ENCODE measurements around the gene OSER1. TPM values are rescaled to one million over a fixed set of nuclear protein-coding genes. Genes with fewer than 3 reads are reported as not detected.

Gene OSER1
- total and polyA plus RNA-seq, 2 donors, result 28.4 to 56.7 TPM

- Histone ChIP-seq H3K27ac (ENCODE audit: low read depth in 1 of 2, low read length in 1 of 2) (peak overlapping the region; percentile 86 to 90), H3K4me3 (ENCODE audit: low read length in 2 of 2) (no peak overlapping the region), H3K36me3 (ENCODE audit: control insufficient read depth in 2 of 2, insufficient read depth in 2 of 2, low read length in 1 of 2) (no peaks in the 10 kb centered on the region), H3K27me3 (ENCODE audit: control insufficient read depth in 2 of 2, insufficient read depth in 1 of 2, low read length in 1 of 2) (no peaks in the 10 kb centered on the region), H3K9me3 (ENCODE audit: control insufficient read depth in 2 of 2, insufficient read depth in 1 of 2, low read length in 1 of 2) (no peaks in the 10 kb centered on the region), H3K4me1 (ENCODE audit: control insufficient read depth in 2 of 2, insufficient read depth in 2 of 2, low read length in 2 of 2) (peaks cover 20 to 39% of the 10 kb centered on the region in 2 donors)
- DNase-seq (ENCODE audit: low read depth in 6 of 9, low spot score in 9 of 9), result no peak
- WGBS, result 90% methylated on average over 6 of the region's 6 CpGs
Measured at GRCh38 chr20:44219791-44220190, 9.2 kb upstream of the OSER1 start.

- no peaks in the 10 kb centered on the region for H3K36me3 ChIP-seq (ENCODE audit: control insufficient read depth in 2 of 2, insufficient read depth in 2 of 2, low read length in 1 of 2)
- H3K9me3 ChIP-seq (ENCODE audit: control insufficient read depth in 2 of 2, insufficient read depth in 1 of 2, low read length in 1 of 2), result no peaks in the 10 kb centered on the region
- H3K4me1 ChIP-seq (ENCODE audit: control insufficient read depth in 2 of 2, insufficient read depth in 2 of 2, low read length in 2 of 2), result peaks cover 20 to 39% of the 10 kb centered on the region in 2 donors
- no peaks in the 10 kb centered on the region for H3K27me3 ChIP-seq (ENCODE audit: control insufficient read depth in 2 of 2, insufficient read depth in 1 of 2, low read length in 1 of 2)
- DNase-seq (ENCODE audit: low read depth in 6 of 9, low spot score in 9 of 9), result peak in 5 of 9 donors; percentile 13 to 73 (median 19)
- no peak overlapping the region for H3K4me3 ChIP-seq (ENCODE audit: low read length in 2 of 2)
- 54% methylated on average over 5 of the region's 5 CpGs for WGBS
- peak overlapping the region; percentile 86 to 90 for H3K27ac ChIP-seq (ENCODE audit: low read depth in 1 of 2, low read length in 1 of 2)
Measured at GRCh38 chr20:44219170-44219730, 8.7 kb upstream of the OSER1 start.

GRCh38 chr20:44218446-44218845, 7.9 kb upstream of the OSER1 start:
- Histone ChIP-seq H3K36me3 (ENCODE audit: control insufficient read depth in 2 of 2, insufficient read depth in 2 of 2, low read length in 1 of 2) (no peaks in the 10 kb centered on the region), H3K27ac (ENCODE audit: low read depth in 1 of 2, low read length in 1 of 2) (peak overlapping the region; percentile 84 to 86), H3K4me1 (ENCODE audit: control insufficient read depth in 2 of 2, insufficient read depth in 2 of 2, low read length in 2 of 2) (peaks cover 20 to 39% of the 10 kb centered on the region in 2 donors), H3K4me3 (ENCODE audit: low read length in 2 of 2) (peak overlapping the region in 1 of 2 donors; percentile 37), H3K27me3 (ENCODE audit: control insufficient read depth in 2 of 2, insufficient read depth in 1 of 2, low read length in 1 of 2) (no peaks in the 10 kb centered on the region), H3K9me3 (ENCODE audit: control insufficient read depth in 2 of 2, insufficient read depth in 1 of 2, low read length in 1 of 2) (no peaks in the 10 kb centered on the region)
- WGBS, result 5% methylated on average over 4 of the region's 4 CpGs
- DNase-seq (ENCODE audit: low read depth in 6 of 9, low spot score in 9 of 9), result peak in 6 of 9 donors; percentile 64 to 87 (median 68)

GRCh38 chr20:44217342-44218092, 6.9 kb upstream of the OSER1 start:
- H3K4me3 ChIP-seq (ENCODE audit: low read length in 2 of 2), result peak overlapping the region; percentile 5 to 37
- peak overlapping the region; percentile 83 to 86 for H3K27ac ChIP-seq (ENCODE audit: low read depth in 1 of 2, low read length in 1 of 2)

GRCh38 chr20:44215125-44215524, 4.6 kb upstream of the OSER1 start:
- no peaks in the 10 kb centered on the region for H3K9me3 ChIP-seq (ENCODE audit: control insufficient read depth in 2 of 2, insufficient read depth in 1 of 2, low read length in 1 of 2)
- DNase-seq (ENCODE audit: low read depth in 6 of 9, low spot score in 9 of 9), result peak in 6 of 9 donors; percentile 52 to 84 (median 66)
- H3K27ac ChIP-seq (ENCODE audit: low read depth in 1 of 2, low read length in 1 of 2), result no peak overlapping the region
- no peaks in the 10 kb centered on the region for H3K27me3 ChIP-seq (ENCODE audit: control insufficient read depth in 2 of 2, insufficient read depth in 1 of 2, low read length in 1 of 2)
- H3K36me3 ChIP-seq (ENCODE audit: control insufficient read depth in 2 of 2, insufficient read depth in 2 of 2, low read length in 1 of 2), result no peaks in the 10 kb centered on the region
- no peak overlapping the region for H3K4me3 ChIP-seq (ENCODE audit: low read length in 2 of 2)
- 56% methylated on average over 7 of the region's 7 CpGs for WGBS
- H3K4me1 ChIP-seq (ENCODE audit: control insufficient read depth in 2 of 2, insufficient read depth in 2 of 2, low read length in 2 of 2), result peaks cover 23 to 43% of the 10 kb centered on the region in 2 donors

More at GRCh38 chr20:44217342-44218092, 6.9 kb upstream of the OSER1 start:
- Histone ChIP-seq H3K27me3 (ENCODE audit: control insufficient read depth in 2 of 2, insufficient read depth in 1 of 2, low read length in 1 of 2) (no peaks in the 10 kb centered on the region), H3K9me3 (ENCODE audit: control insufficient read depth in 2 of 2, insufficient read depth in 1 of 2, low read length in 1 of 2) (no peaks in the 10 kb centered on the region), H3K36me3 (ENCODE audit: control insufficient read depth in 2 of 2, insufficient read depth in 2 of 2, low read length in 1 of 2) (no peaks in the 10 kb centered on the region), H3K4me1 (ENCODE audit: control insufficient read depth in 2 of 2, insufficient read depth in 2 of 2, low read length in 2 of 2) (peaks cover 20 to 39% of the 10 kb centered on the region in 2 donors)
- peak in 6 of 9 donors; percentile 59 to 85 (median 72) for DNase-seq (ENCODE audit: low read depth in 6 of 9, low spot score in 9 of 9)
- WGBS, result 22% methylated on average over 11 of the region's 11 CpGs

GRCh38 chr20:44212792-44213191, 2.2 kb upstream of the OSER1 start:
- no peak for DNase-seq (ENCODE audit: low read depth in 6 of 9, low spot score in 9 of 9)
- Histone ChIP-seq H3K9me3 (ENCODE audit: control insufficient read depth in 2 of 2, insufficient read depth in 1 of 2, low read length in 1 of 2) (no peaks in the 10 kb centered on the region), H3K27ac (ENCODE audit: low read depth in 1 of 2, low read length in 1 of 2) (no peak overlapping the region), H3K4me1 (ENCODE audit: control insufficient read depth in 2 of 2, insufficient read depth in 2 of 2, low read length in 2 of 2) (peaks cover 19 to 21% of the 10 kb centered on the region in 2 donors), H3K36me3 (ENCODE audit: control insufficient read depth in 2 of 2, insufficient read depth in 2 of 2, low read length in 1 of 2) (no peaks in the 10 kb centered on the region), H3K27me3 (ENCODE audit: control insufficient read depth in 2 of 2, insufficient read depth in 1 of 2, low read length in 1 of 2) (no peaks in the 10 kb centered on the region), H3K4me3 (ENCODE audit: low read length in 2 of 2) (no peak overlapping the region)
- 97% methylated on average over 4 of the region's 4 CpGs for WGBS

- peak in 1 of 9 donors; percentile 16 for DNase-seq (ENCODE audit: low read depth in 6 of 9, low spot score in 9 of 9)
- H3K27ac ChIP-seq (ENCODE audit: low read depth in 1 of 2, low read length in 1 of 2), result peak overlapping the region; percentile 93 to 96
- H3K36me3 ChIP-seq (ENCODE audit: control insufficient read depth in 2 of 2, insufficient read depth in 2 of 2, low read length in 1 of 2), result peaks cover 1% of the 10 kb centered on the region in 2 donors
- H3K27me3 ChIP-seq (ENCODE audit: control insufficient read depth in 2 of 2, insufficient read depth in 1 of 2, low read length in 1 of 2), result no peaks in the 10 kb centered on the region
- WGBS, result 19% methylated on average over 24 of the region's 24 CpGs
- H3K4me3 ChIP-seq (ENCODE audit: low read length in 2 of 2), result peak overlapping the region; percentile 73 to 79
- no peaks in the 10 kb centered on the region for H3K9me3 ChIP-seq (ENCODE audit: control insufficient read depth in 2 of 2, insufficient read depth in 1 of 2, low read length in 1 of 2)
- peaks cover 11 to 15% of the 10 kb centered on the region in 2 donors for H3K4me1 ChIP-seq (ENCODE audit: control insufficient read depth in 2 of 2, insufficient read depth in 2 of 2, low read length in 2 of 2)
Measured at GRCh38 chr20:44211177-44212039, 837 bp upstream of the OSER1 start.

GRCh38 chr20:44209686-44210405, 725 bp downstream of the OSER1 start:
- WGBS, result 1% methylated on average over 31 of the region's 31 CpGs
- no peaks in the 10 kb centered on the region for H3K9me3 ChIP-seq (ENCODE audit: control insufficient read depth in 2 of 2, insufficient read depth in 1 of 2, low read length in 1 of 2)
- peaks cover 10 to 11% of the 10 kb centered on the region in 2 donors for H3K36me3 ChIP-seq (ENCODE audit: control insufficient read depth in 2 of 2, insufficient read depth in 2 of 2, low read length in 1 of 2)
- peak in 3 of 9 donors; percentile 13 to 43 (median 17) for DNase-seq (ENCODE audit: low read depth in 6 of 9, low spot score in 9 of 9)
- H3K27me3 ChIP-seq (ENCODE audit: control insufficient read depth in 2 of 2, insufficient read depth in 1 of 2, low read length in 1 of 2), result no peaks in the 10 kb centered on the region
- peak overlapping the region; percentile 73 to 79 for H3K4me3 ChIP-seq (ENCODE audit: low read length in 2 of 2)
- peaks cover 8 to 15% of the 10 kb centered on the region in 2 donors for H3K4me1 ChIP-seq (ENCODE audit: control insufficient read depth in 2 of 2, insufficient read depth in 2 of 2, low read length in 2 of 2)
- peak overlapping the region; percentile 79 to 91 for H3K27ac ChIP-seq (ENCODE audit: low read depth in 1 of 2, low read length in 1 of 2)

Measured in thymus (tissue), 11 donors.